ENCODE results near the gene GPR160. TPM values are rescaled to one million over a fixed set of nuclear protein-coding genes. Genes with fewer than 3 reads are reported as not detected.

The GPR160 gene
- total RNA-seq, 2 donors from 2014 or later = 27.4 to 88.9 TPM

DNA sequence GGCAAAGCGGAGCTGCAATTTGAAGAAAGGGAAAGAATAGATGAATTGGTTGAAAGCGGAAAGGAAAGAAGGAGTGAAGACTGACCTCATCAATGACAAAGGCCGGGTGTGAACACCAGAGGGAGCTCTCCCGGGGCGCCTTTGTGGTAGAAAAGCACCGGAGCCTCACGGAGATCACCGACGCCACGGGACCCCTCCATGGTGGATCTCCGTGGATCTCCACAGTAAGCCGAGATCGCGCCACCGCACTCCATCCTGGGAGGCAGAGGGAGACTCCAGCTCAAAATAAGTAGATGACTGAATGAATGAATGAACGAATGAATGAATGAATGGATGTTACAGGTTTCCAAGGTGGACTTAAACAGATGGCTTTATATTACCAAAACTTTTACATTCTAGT lies 25.0 kb downstream of the GPR160 start:
- WGBS = 98% methylated on average over 16 of the region's 16 CpGs
- Histone ChIP-seq H3K4me3 (no peak overlapping the region), H3K4me1 (replicated peaks) (no peaks in the 10 kb centered on the region), H3K27ac (no peak overlapping the region), H3K27me3 (replicated peaks; ENCODE audit: insufficient read depth) (no peaks in the 10 kb centered on the region), H3K36me3 (no peaks in the 10 kb centered on the region), H3K9me3 (no peaks in the 10 kb centered on the region)
- no peak for DNase-seq (ENCODE audit: low spot score)
- intact Hi-C loops (cut with DNase I) = no loop called here
- TF ChIP-seq, protein P1, sequence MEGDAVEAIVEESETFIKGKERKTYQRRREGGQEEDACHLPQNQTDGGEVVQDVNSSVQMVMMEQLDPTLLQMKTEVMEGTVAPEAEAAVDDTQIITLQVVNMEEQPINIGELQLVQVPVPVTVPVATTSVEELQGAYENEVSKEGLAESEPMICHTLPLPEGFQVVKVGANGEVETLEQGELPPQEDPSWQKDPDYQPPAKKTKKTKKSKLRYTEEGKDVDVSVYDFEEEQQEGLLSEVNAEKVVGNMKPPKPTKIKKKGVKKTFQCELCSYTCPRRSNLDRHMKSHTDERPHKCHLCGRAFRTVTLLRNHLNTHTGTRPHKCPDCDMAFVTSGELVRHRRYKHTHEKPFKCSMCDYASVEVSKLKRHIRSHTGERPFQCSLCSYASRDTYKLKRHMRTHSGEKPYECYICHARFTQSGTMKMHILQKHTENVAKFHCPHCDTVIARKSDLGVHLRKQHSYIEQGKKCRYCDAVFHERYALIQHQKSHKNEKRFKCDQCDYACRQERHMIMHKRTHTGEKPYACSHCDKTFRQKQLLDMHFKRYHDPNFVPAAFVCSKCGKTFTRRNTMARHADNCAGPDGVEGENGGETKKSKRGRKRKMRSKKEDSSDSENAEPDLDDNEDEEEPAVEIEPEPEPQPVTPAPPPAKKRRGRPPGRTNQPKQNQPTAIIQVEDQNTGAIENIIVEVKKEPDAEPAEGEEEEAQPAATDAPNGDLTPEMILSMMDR (IDR thresholded peaks at IDR 0.05) = no peak
- TF ChIP-seq POLR2A (IDR thresholded peaks at IDR 0.05) = no peak
- TF ChIP-seq POLR2AphosphoS5 (IDR thresholded peaks at IDR 0.05) = no peak

DNA sequence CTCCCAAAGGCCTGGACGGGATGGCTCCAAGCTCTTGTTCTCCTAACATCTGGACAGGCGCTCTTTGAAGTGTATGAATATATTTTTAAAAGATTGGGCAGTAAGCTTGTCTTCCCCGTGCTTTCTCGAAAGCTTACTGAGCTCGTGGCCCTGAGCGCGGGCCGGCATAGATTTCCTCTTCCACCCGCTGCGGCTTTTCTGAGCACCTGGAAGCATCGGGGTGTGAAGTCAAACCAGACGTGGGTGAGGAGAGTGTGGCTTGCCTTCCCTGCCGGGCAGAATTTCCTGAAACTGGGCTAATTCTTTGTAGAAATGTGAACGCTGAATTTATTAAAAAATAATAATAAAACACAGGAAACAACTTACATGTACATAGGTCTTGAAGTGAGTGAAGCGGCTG lies 25.9 kb downstream of the GPR160 start:
- no peak for TF ChIP-seq POLR2AphosphoS5 (IDR thresholded peaks at IDR 0.05)
- TF ChIP-seq POLR2A (IDR thresholded peaks at IDR 0.05) = no peak
- TF ChIP-seq, protein P1 (IDR thresholded peaks at IDR 0.05) = no peak
- no peak for DNase-seq (ENCODE audit: low spot score)
- Histone ChIP-seq H3K9me3 (no peaks in the 10 kb centered on the region), H3K4me3 (no peak overlapping the region), H3K4me1 (replicated peaks) (no peaks in the 10 kb centered on the region), H3K27ac (no peak overlapping the region), H3K27me3 (replicated peaks; ENCODE audit: insufficient read depth) (no peaks in the 10 kb centered on the region), H3K36me3 (no peaks in the 10 kb centered on the region)
- WGBS = 93% methylated on average over 15 of the region's 15 CpGs
- intact Hi-C loops (cut with DNase I) = no loop called here

DNA sequence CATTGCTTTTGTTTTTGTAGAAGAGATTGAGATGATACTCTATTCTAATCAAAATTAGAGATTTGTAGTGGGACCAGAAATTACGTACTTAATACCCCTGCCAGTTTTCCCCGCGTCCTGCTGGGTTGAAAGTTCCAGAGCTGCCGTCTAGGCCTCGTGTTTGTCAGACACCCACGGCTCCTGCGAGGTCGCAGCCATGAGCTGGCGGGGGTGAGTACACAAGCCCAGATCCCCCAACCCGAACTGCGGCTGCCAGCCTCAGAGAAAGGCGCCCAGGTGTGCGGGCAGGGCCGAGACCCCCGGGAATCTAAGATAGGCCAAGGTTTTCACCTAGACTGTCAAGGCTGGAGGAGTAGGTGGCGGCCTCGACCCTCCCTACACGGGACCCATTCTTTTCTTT lies 26.3 kb downstream of the GPR160 start:
- H3K27me3 ChIP-seq (replicated peaks; ENCODE audit: insufficient read depth) = no peaks in the 10 kb centered on the region
- no peak for TF ChIP-seq POLR2A (IDR thresholded peaks at IDR 0.05)
- TF ChIP-seq, protein P1 (IDR thresholded peaks at IDR 0.05) = no peak
- no peak for TF ChIP-seq POLR2AphosphoS5 (IDR thresholded peaks at IDR 0.05)
- 96% methylated on average over 18 of the region's 18 CpGs for WGBS
- intact Hi-C loops (cut with DNase I) = no loop called here
- DNase-seq (ENCODE audit: low spot score) = no peak
- no peak overlapping the region for H3K4me3 ChIP-seq
- no peak overlapping the region for H3K27ac ChIP-seq
- H3K36me3 ChIP-seq = no peaks in the 10 kb centered on the region
- no peaks in the 10 kb centered on the region for H3K4me1 ChIP-seq (replicated peaks)
- no peaks in the 10 kb centered on the region for H3K9me3 ChIP-seq

DNA sequence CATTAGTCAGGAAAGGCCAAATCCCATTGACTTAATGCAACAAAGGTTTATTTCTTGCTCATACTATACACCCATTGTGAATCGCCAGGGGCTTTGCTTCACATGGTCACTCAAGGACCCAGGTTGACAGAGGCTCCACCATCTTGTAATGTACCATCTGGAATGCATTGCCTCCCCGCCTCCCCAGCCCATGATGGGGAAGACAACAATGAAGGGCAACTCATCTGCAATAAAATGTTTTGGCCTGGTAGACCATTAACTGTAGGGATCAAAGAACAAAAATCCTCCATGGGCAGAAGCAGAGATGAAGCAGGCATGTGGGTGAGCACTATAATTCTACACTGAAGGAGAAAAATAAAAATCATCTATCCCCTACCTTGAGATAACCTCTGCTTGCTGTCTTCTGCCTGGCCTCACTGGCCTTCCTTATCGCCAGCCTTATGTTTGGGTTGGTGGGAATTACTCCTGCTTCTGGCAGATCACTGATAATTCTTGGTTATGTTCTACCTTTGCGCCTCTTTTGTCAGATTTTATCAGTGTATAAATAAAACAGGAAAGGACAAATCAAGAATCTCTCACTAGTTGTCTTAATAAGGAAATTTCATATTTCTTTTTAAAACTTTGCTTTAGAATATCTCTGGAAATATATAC lies 37.8 kb downstream of the GPR160 start:
- H3K4me1 ChIP-seq (replicated peaks) = no peaks in the 10 kb centered on the region
- H3K9me3 ChIP-seq = no peaks in the 10 kb centered on the region
- intact Hi-C loops (cut with DNase I) = no loop called here
- no peak overlapping the region for H3K4me3 ChIP-seq
- no peaks in the 10 kb centered on the region for H3K27me3 ChIP-seq (replicated peaks; ENCODE audit: insufficient read depth)
- TF ChIP-seq POLR2AphosphoS5 (IDR thresholded peaks at IDR 0.05) (no peak), POLR2A (IDR thresholded peaks at IDR 0.05) (no peak)
- TF ChIP-seq, protein P1 (IDR thresholded peaks at IDR 0.05) = no peak
- WGBS = 69% methylated on average over 4 of the region's 4 CpGs
- no peak for DNase-seq (ENCODE audit: low spot score)
- no peaks in the 10 kb centered on the region for H3K36me3 ChIP-seq
- no peak overlapping the region for H3K27ac ChIP-seq

DNA sequence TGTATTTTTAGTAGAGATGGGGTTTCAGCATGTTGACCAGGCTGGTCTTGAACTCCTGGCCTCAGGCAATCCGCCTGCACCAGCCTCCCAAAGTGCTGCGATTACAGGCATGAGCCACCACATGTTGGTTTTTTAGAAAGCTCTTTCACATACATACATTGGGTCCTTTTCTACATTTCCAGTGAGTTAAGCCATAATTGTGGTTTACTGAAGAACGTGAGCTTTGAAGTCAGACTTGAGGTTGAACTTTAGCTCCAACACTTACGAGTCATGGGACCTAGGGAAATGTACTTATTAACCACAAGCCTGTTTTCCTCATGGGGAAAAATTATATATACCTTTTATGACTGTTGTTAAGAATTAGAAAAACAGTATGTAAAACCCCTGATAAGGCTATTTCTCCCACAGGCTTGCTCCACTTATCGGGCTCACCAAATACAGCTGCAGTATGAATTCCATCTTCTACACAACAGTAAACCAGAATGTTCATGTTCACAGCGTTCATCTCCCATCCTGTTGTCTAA lies 39.0 kb downstream of the GPR160 start:
- intact Hi-C loops (cut with DNase I) = no loop called here
- 93% methylated on average over 6 of the region's 6 CpGs for WGBS
- Histone ChIP-seq H3K27ac (no peak overlapping the region), H3K4me1 (replicated peaks) (no peaks in the 10 kb centered on the region), H3K9me3 (no peaks in the 10 kb centered on the region), H3K4me3 (no peak overlapping the region), H3K27me3 (replicated peaks; ENCODE audit: insufficient read depth) (no peaks in the 10 kb centered on the region), H3K36me3 (no peaks in the 10 kb centered on the region)
- no peak for DNase-seq (ENCODE audit: low spot score)
- TF ChIP-seq POLR2AphosphoS5 (IDR thresholded peaks at IDR 0.05) = no peak
- TF ChIP-seq, protein P1 (IDR thresholded peaks at IDR 0.05) = no peak
- TF ChIP-seq POLR2A (IDR thresholded peaks at IDR 0.05) = no peak
